ENCODE measurements around the gene C3orf18.

GRCh38 chr3:50574444-50574831, 6.9 kb upstream of the C3orf18 start:
- TF ChIP-seq, protein P1, sequence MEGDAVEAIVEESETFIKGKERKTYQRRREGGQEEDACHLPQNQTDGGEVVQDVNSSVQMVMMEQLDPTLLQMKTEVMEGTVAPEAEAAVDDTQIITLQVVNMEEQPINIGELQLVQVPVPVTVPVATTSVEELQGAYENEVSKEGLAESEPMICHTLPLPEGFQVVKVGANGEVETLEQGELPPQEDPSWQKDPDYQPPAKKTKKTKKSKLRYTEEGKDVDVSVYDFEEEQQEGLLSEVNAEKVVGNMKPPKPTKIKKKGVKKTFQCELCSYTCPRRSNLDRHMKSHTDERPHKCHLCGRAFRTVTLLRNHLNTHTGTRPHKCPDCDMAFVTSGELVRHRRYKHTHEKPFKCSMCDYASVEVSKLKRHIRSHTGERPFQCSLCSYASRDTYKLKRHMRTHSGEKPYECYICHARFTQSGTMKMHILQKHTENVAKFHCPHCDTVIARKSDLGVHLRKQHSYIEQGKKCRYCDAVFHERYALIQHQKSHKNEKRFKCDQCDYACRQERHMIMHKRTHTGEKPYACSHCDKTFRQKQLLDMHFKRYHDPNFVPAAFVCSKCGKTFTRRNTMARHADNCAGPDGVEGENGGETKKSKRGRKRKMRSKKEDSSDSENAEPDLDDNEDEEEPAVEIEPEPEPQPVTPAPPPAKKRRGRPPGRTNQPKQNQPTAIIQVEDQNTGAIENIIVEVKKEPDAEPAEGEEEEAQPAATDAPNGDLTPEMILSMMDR (IDR thresholded peaks at IDR 0.05), result no peak
- no peak for TF ChIP-seq POLR2A (IDR thresholded peaks at IDR 0.05)

Data from heart left ventricle (tissue), 13 donors.